ENCODE results near the gene AREL1. TPM values are rescaled to one million over a fixed set of nuclear protein-coding genes. Genes with fewer than 3 reads are reported as not detected.
A peak's percentile ranks its signal among the peaks of the same experiment; 100 is the strongest.

AREL1 gene
- total and polyA plus RNA-seq, 3 donors from 2014 or later: 47.7 to 69.9 (median 58.8) TPM

GRCh38 chr14:74660167-74660566 is 52.7 kb downstream of the AREL1 start:
- Histone ChIP-seq H3K4me1 (peaks cover 41% of the 10 kb centered on the region), H3K4me3 (no peak overlapping the region), H3K36me3 (ENCODE audit: low read depth, missing control alignments) (no peaks in the 10 kb centered on the region), H3K27me3 (no peaks in the 10 kb centered on the region), H3K9me3 (no peaks in the 10 kb centered on the region), H3K27ac (peak overlapping the region in 1 of 2 donors; percentile 12)
- 83 to 86% methylated on average over 3 of the region's 3 CpGs for WGBS, 2 donors
- intact Hi-C loops (cut with DNase I; ENCODE audit: low total_unique reads): no loop called here
- TF ChIP-seq, protein P1, sequence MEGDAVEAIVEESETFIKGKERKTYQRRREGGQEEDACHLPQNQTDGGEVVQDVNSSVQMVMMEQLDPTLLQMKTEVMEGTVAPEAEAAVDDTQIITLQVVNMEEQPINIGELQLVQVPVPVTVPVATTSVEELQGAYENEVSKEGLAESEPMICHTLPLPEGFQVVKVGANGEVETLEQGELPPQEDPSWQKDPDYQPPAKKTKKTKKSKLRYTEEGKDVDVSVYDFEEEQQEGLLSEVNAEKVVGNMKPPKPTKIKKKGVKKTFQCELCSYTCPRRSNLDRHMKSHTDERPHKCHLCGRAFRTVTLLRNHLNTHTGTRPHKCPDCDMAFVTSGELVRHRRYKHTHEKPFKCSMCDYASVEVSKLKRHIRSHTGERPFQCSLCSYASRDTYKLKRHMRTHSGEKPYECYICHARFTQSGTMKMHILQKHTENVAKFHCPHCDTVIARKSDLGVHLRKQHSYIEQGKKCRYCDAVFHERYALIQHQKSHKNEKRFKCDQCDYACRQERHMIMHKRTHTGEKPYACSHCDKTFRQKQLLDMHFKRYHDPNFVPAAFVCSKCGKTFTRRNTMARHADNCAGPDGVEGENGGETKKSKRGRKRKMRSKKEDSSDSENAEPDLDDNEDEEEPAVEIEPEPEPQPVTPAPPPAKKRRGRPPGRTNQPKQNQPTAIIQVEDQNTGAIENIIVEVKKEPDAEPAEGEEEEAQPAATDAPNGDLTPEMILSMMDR (IDR thresholded peaks at IDR 0.05): no peak
- TF ChIP-seq POLR2A (IDR thresholded peaks at IDR 0.05): no peak
- no peak for DNase-seq

DNA sequence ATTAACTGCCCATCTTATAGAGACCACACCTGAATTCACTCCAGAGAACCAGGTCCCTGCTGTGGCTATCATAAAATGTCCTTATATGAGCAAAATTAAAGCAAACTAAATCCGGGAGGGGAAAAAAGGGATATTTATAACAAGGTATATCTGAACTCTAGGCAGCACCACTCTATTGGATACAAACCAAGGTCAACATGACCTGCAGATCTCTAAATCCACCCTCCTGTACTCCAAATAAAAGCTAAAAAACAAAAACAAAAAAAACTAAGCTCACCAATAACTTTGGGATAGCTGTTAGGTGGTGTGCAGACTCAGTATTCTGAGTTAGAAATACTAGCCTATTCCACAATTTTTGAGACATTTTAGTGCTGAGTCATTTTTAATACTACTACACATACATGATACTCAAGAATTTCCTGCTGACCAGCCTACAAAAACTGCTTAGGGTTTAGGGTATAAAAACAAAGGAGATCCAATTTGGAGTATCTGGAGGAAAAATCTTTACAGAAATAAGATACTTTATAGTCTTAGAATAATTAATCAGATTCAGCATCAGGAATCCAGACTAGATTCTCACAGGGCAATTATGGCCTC is 54.2 kb downstream of the AREL1 start:
- intact Hi-C loops (cut with DNase I; ENCODE audit: low total_unique reads): no loop called here
- no peak for DNase-seq
- H3K36me3 ChIP-seq (ENCODE audit: low read depth, missing control alignments): no peaks in the 10 kb centered on the region
- TF ChIP-seq, protein P1 (IDR thresholded peaks at IDR 0.05): no peak
- no peak for TF ChIP-seq POLR2A (IDR thresholded peaks at IDR 0.05)
- no peak overlapping the region for H3K4me3 ChIP-seq
- H3K4me1 ChIP-seq: peaks cover 49% of the 10 kb centered on the region
- H3K27ac ChIP-seq: no peak overlapping the region
- H3K9me3 ChIP-seq: no peaks in the 10 kb centered on the region
- no peaks in the 10 kb centered on the region for H3K27me3 ChIP-seq
- 47 to 67% methylated on average over 1 of the region's 1 CpG for WGBS, 2 donors

DNA sequence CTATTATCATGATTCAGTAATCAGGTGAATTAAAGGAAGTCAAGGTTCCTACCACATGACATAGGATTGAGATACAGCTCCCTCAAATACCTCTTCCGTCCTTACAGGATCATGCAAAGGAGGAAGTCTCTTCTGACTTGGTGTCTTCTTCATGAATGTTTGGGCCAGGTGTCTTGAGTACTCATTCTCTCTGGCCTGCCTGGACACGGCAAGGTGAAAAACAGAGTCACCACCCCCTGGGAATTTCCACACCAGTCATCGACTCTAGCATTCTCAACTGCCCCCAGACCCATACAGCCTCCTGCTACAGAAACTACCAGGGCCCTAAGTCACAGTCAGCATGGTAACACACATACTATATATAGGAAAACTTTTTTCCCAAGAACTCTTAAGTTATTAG is 55.9 kb downstream of the AREL1 start:
- 95 to 96% methylated on average over 3 of the region's 3 CpGs for WGBS, 2 donors

DNA sequence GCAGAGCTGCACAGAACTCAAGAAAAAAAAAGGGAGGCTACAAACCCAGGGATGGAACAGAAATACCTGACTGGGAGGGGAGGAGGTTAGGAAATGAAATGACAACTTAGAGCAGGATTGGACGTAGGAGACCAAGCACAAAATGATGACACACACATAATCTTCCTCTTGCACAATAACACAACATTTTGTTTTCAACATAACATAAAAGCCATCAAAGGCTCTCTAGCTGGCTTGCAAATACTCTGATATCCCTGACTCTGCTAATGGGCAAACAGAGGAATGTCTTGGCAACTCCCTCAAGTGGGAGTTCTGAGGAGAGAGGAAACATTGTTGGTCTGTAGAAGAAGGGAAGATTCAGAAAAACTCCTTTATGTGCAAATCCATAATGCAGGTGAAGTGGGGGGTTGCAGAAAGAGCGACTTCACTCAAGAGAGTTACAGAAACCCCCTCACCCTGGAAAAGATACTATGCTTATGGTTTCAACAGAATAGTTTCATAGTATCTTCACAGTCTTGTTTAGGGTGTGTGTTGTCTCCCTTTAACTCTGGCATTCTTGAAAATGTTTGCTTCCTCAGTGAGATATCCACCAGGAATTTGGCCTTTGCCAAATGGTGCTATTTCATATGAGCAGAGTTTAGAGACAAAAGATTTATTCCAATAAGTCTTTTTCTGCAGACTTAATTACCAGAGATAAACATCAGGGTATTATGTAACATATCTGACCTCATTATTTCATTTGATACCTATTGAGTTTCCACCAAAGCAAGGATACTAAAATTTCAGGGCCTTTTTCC is 57.1 kb downstream of the AREL1 start:
- H3K36me3 ChIP-seq (ENCODE audit: low read depth, missing control alignments): no peaks in the 10 kb centered on the region
- peak overlapping the region in 1 of 2 donors; percentile 66 for H3K27ac ChIP-seq
- 54 to 63% methylated on average over 2 of the region's 2 CpGs for WGBS, 2 donors
- no peaks in the 10 kb centered on the region for H3K27me3 ChIP-seq
- peaks cover 42% of the 10 kb centered on the region for H3K4me1 ChIP-seq
- DNase-seq: peak; percentile 38
- H3K4me3 ChIP-seq: no peak overlapping the region
- H3K9me3 ChIP-seq: no peaks in the 10 kb centered on the region
- TF ChIP-seq POLR2A (IDR thresholded peaks at IDR 0.05): no peak
- TF ChIP-seq, protein P1 (IDR thresholded peaks at IDR 0.05): no peak
- intact Hi-C loops (cut with DNase I; ENCODE audit: low total_unique reads): no loop called here

More for the DNA sequence above, 55.9 kb downstream of the AREL1 start:
- no peak for DNase-seq
- no peaks in the 10 kb centered on the region for H3K9me3 ChIP-seq
- peak overlapping the region in 1 of 2 donors; percentile 7 for H3K27ac ChIP-seq
- H3K4me3 ChIP-seq: no peak overlapping the region
- intact Hi-C loops (cut with DNase I; ENCODE audit: low total_unique reads): no loop called here
- no peaks in the 10 kb centered on the region for H3K36me3 ChIP-seq (ENCODE audit: low read depth, missing control alignments)
- peaks cover 45% of the 10 kb centered on the region for H3K4me1 ChIP-seq
- no peaks in the 10 kb centered on the region for H3K27me3 ChIP-seq
- TF ChIP-seq, protein P1 (IDR thresholded peaks at IDR 0.05): no peak
- TF ChIP-seq POLR2A (IDR thresholded peaks at IDR 0.05): no peak

Data from testis (tissue), 3 donors.